ENCODE data around the gene SLC18A2. TPM values are rescaled to one million over a fixed set of nuclear protein-coding genes. Genes with fewer than 3 reads are reported as not detected.
"Not testable (repeated sequence)": the region's sequence is repeated elsewhere in the genome, so short reads cannot be mapped to it uniquely, and the experiment has no call there.

The SLC18A2 gene
- total RNA-seq: under 0.01 TPM in 1 of 2 replicates, not detected in the other

- DNase-seq (ENCODE audit: low read depth in 2 of 2): no peak
Measured at GRCh38 chr10:117240621-117241529, at the start of gene SLC18A2. Gene SLC18A2 (plus strand): TSS chr10:117241114. CDS start chr10:117241694, 580 bp downstream.

- DNase-seq (ENCODE audit: low read depth in 2 of 2): no peak
Measured at GRCh38 chr10:117197189-117197588, 43.7 kb upstream of the SLC18A2 start, which contains the start of gene KCNK18. Gene KCNK18 (plus strand): TSS chr10:117197489. CDS start chr10:117197489, 0 bp downstream.

DNA sequence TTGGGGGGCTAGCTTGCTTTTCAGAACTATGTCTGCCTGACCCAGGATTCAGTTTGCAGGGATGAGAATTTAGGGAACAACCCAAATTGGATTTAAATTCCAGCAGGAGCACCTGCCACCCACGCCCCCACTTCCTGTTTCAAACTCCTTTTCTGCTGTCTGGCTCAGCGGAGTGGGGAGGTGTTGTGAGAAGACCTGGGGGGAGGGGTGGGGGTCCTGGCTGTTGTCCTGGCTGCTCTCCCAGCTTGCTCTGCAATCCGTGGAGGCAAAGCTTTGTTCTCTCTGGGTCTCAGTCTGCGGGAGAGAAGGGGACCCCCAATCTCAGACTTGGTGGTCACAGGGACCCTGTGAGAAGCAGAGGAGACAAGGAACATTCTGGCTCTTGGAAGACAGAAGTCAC lies 42.8 kb upstream of the SLC18A2 start:
- no peak for DNase-seq (ENCODE audit: low read depth in 2 of 2)

DNA sequence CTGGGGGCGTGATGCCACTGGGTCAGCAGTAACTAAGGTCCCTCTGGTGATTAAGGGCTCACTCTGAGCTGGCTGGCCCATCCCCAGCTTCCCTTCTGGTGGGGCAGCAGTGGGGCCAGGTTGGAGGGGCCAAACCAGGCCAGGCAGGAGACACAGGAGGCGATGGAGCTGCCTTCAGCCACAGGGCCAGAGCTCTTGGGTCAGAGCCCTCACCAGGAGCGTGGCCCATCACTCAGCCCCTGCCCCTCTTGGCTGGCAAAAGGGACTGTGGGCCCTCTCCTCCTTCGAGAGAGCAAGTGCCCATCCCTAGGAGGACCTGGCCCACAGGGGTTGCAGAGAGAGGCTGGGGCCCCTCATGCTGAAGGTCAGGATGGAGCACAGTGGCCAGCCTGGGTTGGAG lies 39.1 kb upstream of the SLC18A2 start:
- DNase-seq (ENCODE audit: low read depth in 2 of 2): no peak

DNA sequence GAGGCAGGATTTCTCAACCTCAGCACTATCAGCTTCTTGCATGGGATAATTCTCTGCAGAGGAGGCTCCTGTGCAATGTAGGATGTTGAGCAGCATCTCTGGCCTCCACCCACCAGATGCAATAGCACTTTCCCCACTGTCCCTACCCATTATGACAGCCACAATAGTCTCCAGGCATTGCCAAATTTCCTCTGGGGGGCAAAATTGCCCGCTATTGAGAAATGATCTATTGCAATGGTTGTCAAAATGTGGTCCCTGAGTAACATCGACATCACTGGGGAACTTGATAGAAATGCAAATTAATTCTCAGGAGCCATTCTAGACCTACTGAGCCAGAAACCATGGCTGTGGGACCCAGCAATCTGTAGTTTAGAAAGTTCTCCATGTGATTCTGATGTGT lies 36.6 kb upstream of the SLC18A2 start:
- no peak for DNase-seq (ENCODE audit: low read depth in 2 of 2)

DNA sequence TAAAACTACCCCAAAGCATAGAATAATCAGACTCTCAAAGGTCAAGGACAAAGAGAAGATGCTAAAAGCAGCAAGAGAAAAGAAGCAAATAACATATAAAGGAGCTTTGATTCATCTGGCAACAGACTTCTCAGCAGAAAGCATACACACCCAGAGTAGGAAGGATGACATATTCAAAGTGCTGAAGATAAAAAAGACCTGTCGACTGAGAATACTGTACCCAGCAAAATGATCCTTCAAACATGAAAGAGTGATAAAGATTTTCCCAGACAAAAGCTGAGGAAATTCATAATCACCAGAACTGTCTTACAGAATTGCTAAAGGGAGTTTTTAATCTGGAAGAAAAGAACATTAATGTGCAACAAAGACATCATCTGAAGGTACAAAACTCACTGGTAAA lies 28.7 kb upstream of the SLC18A2 start:
- no peak for DNase-seq (ENCODE audit: low read depth in 2 of 2)

- no peak for DNase-seq (ENCODE audit: low read depth in 2 of 2)
Measured at GRCh38 chr10:117214401-117214800, 26.5 kb upstream of the SLC18A2 start.

- no peak for DNase-seq (ENCODE audit: low read depth in 2 of 2)
Measured at GRCh38 chr10:117215079-117215478, 25.8 kb upstream of the SLC18A2 start.

DNA sequence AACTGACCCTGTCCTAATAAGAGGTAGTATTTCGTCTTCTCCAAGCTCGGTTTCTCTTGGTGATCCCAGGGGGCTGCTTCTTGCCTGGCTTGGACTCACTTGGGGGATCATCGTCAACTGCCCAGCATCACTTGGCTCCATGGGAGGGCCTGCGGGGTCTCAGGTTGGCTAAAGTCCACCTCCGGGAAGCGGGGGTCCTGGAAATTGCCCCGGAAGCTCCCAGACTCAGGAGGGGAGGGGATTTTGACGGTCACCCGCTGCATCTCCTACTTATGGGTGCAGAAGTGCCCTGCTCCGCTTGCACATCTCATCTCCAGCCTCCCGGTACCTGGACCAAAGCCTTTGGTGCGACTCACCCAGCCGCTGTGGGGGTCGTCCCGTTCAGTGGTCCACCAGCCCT lies 24.9 kb upstream of the SLC18A2 start:
- DNase-seq (ENCODE audit: low read depth in 2 of 2): no peak

DNA sequence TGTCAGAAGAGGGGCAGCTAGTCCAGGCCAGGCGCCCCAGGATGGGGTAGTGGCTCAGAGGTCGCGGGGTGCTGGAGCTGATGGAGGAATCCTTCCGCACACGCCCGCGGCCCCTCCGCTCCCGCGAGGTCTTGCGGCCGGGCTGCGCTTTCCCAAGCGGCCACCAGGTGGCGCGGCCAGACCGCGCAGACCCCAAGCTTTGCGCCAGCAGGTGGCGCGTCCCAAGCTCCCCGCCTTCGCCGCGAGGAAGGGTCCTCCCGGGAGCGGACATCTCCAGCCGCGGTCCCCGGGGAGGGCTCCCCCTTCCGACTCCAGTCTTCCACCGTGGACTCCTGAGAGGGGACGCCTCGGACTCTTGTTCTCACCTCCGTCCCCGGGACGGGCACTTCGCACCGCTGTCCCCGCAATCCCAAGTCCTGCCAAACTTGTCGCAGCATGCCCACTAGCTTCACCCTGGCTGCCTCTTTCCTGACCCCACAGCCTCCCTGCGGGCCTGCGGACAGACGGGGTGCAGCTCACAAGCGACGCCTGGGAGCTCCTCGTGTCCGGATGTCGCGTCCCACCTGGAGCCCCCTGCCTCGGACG lies 24.2 kb upstream of the SLC18A2 start:
- DNase-seq (ENCODE audit: low read depth in 2 of 2): peak; percentile 29 to 64

DNA sequence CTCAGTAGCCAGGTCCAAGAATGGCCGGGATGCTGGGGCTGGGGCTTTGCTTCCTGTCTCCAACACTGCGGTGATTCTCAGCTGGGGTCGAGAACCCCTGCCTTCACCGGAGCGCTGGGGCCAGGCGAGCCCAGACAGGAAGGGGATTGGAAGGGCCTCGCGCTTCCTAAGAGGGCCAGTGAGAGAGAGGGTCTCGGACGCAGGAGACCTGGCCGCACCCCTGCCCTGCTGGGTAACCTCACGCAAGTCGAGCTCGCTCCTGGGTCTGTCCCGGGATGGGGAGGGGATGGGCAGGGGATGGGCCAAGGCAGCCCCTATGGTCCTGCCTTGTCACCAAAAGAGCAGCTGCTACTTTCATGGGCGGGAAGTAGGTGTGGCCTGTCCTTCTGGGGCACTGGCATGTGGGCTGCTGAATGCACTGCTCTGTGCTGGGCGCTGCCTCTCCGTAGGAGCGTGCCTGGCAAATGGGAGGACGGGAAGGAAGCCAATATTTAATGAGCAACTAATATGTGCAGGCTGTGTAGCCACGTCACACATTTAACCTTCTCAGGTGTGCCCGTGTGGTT lies 23.6 kb upstream of the SLC18A2 start:
- DNase-seq (ENCODE audit: low read depth in 2 of 2): peak in 1 of 2 donors; percentile 6

DNA sequence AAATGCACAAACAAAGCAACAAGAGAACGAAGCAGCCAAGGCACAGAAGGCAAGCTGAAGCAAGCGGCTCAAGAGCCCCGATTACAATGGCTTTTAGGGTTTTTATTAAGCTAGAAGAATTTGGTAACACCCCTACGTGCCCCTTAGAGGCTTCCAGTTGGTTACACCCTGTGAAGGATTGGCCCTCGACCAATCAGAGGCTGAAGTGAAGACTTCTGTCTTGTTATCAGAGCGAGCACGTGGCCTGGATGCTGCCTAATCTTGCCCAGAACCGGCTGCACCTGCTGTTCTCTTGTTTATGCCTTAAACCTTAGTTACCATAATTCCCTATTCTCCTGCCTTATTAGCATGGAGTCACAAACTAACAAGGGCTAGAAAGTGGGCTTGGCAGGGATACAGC lies 22.3 kb upstream of the SLC18A2 start:
- DNase-seq (ENCODE audit: low read depth in 2 of 2): no peak

- DNase-seq (ENCODE audit: low read depth in 2 of 2): no peak
Measured at GRCh38 chr10:117221156-117221711, 19.7 kb upstream of the SLC18A2 start.

DNA sequence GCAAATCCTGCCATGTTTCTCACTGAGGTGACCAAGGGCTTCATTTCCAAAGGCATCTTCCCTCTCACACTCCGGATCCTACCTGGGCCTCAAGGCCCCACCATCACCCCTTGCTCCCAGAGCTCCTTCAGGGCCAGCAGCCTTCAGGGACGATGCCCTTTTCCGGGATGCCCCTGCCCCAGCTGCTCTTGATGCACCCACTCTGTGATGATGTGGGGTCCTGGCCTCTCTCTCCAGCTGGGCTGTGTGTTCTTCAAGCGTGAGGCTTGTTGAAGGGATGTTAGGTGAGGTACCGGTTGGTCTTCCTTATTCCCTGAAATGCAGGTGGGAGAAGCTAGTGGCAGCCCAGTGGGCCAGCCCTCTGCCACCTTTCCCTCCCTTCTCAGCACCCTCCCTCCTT lies 18.4 kb upstream of the SLC18A2 start:
- no peak for DNase-seq (ENCODE audit: low read depth in 2 of 2)

DNA sequence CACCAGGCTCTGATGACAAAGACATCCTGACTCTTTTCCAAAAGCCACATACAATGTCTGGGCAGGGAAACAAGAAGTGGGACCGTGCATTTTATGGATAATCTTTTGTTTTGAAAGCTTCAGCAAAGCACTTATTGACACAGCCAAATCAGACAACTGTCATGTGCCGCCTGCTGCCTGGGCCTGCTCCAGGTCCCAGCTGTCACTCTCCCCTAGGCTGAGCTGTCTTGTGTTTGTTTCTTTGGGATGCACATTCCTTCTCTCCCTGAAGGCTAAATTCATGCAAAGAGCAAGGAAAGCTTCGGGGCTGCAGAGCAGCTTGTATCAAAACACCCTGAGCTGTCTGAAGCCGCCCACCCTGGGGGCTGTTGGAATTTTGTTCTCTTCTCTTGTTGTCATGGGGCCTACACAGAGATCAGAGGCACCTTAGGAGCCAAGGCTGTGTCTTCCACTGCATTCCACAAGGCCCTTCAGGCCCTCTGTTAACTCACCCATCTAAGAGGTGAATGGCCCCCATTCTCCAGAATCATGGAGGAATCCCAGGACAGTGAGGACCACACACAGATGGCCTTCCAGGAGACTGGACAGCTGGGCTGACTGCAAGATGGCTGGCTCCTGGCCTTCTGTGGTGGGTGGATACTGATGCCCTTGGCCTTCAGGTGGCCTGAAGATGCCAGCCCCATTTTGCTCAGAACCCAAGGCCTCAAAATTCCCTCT lies 17.8 kb upstream of the SLC18A2 start:
- no peak for DNase-seq (ENCODE audit: low read depth in 2 of 2)

- no peak for DNase-seq (ENCODE audit: low read depth in 2 of 2)
Measured at GRCh38 chr10:117223693-117224430, 17.1 kb upstream of the SLC18A2 start.

GRCh38 chr10:117224881-117225280 lies 16.0 kb upstream of the SLC18A2 start:
- no peak for DNase-seq (ENCODE audit: low read depth in 2 of 2)

GRCh38 chr10:117226813-117227451 lies 14.0 kb upstream of the SLC18A2 start:
- peak in 1 of 2 donors; percentile 21 for DNase-seq (ENCODE audit: low read depth in 2 of 2)

DNA sequence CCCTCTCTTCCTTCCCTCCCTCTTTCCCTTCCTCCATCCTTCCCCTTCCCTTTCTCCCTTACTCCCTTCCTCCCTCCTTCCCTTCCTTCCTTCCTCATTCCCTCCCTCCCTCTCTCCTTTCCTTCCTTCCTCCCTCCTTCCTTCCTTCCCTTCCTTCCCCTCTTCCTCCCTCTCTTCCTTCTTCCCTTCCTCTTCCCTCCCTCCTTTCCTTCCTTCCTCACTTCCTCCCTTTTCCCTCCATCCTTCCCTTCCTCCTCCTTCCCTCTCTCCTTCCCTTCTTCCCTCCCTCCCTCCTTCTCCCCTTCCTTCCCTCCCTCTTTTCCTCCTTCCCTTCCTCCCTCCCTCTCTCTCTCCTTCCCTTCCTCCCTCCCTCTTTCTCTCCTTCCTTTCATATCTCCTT lies 12.7 kb upstream of the SLC18A2 start:
- no peak for DNase-seq (ENCODE audit: low read depth in 2 of 2)

- not testable (repeated sequence) for DNase-seq (ENCODE audit: low read depth in 2 of 2)
Measured at GRCh38 chr10:117230107-117230506, 10.8 kb upstream of the SLC18A2 start.
